HG02885 (cell line): ENCODE results near the gene CA6.
"Not testable (repeated sequence)": the region's sequence is repeated elsewhere in the genome, so short reads cannot be mapped to it uniquely, and the experiment has no call there.

Source experiments
- ATAC-seq: cut with Tn5 transposase; IDR thresholded peaks from one replicate; pipeline ENCODE4 v1.9.1; 2021; ENCODE audit warnings: mild to moderate bottlenecking; ENCODE audit not compliant: unreplicated experiment, poor library complexity

Gene CA6

GRCh38 chr1:9001534-9002214, 56.0 kb downstream of the CA6 start:
- not testable (repeated sequence) for ATAC-seq

DNA sequence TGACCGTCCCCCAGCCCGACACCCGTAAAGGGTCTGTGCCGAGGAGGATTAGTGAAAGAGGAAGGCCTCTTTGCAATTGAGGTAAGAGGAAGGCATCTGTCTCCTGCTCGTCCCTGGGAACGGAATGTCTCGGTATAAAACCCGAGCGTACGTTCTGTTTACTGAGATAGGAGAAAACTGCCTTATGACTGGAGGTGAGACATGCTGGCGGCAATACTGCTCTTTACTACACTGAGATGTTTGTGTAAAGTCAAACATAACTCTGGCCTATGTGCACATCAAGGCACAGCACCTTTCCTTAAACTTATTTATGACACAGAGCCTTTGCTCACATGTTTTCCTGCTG, 56.5 kb downstream of the CA6 start:
- not testable (repeated sequence) for ATAC-seq

DNA sequence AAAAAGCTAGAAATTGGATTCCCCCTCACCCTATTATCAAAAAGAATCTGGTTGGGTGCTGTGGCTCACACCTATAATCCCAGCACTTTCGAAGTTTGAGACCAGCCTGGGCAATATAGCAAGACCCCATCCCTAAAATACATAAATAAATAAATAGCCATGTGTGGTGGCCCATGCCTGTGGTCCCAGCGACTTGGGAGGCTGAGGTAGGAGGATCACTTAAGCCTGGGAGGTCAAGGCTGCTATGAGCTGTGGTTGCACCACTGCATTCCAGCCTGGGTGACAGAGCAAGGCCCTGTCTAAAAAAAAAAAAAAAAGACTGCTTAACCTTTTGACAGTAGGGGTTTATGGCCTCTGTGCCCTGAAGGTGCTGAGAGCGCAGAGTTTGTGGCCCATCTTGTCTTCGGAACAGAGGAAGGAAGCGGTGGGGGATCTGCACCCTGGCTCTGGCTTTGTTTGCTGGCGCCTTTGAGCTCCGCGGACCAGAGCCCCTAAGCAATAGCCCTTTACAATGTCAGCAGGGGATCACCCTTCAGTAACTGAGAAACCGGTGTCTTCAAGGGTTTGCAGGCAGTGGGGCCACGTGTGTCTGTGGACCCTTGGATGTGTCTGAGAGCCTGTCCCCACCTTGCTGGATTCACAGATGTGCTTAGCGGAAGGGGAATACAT, 58.5 kb downstream of the CA6 start:
- no peak for ATAC-seq

GRCh38 chr1:9004700-9005394, 59.2 kb downstream of the CA6 start:
- ATAC-seq, result no peak

GRCh38 chr1:9005395-9005708, 59.7 kb downstream of the CA6 start:
- no peak for ATAC-seq

GRCh38 chr1:9006956-9007615, 61.4 kb downstream of the CA6 start:
- ATAC-seq, result no peak

- ATAC-seq, result no peak
Measured at GRCh38 chr1:9008236-9008635, 62.6 kb downstream of the CA6 start.

DNA sequence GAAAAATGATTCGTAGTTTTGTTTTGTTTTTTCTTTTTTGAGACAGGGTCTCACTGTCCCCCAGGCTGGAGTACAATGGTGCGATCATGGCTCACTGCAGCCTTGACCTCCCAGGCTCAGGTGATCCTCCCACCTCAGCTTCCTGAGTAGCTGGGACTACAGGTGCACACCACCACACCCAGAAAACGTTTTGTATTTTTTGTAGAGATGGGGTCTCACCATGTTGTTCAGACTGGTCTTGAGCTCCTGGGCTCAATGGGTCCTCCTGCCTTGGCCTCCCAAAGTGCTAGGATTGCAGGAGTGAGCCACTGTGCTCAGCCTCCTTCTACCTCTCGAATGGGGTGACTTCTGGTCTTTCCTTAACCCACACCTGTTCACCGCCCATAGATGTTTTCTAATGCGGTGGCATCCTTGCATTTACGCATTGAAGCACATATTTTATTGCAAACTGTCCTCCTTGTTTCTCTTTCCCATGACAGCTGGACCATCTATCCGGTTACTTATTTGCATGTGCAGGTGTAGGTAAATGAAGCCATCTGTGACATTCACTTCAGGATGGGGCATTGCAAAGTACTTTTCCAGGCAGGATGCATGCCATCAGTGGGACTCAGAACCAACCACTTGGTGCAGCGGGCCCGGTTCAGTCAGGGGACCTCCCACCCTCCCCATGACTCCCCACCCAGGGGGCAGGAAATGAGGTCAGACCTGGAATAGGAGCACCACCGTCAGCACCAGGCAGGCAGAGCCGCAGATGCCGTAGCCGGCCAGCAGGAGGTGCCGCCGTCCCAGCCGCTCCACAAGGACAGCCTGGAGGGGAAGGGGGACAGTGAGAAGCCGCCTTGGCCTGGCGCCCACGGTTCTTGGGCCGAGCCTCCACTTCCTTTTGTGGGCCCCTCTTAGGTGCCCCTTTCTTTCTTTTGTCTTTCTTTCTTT, 64.0 kb downstream of the CA6 start:
- ATAC-seq, result no peak

DNA sequence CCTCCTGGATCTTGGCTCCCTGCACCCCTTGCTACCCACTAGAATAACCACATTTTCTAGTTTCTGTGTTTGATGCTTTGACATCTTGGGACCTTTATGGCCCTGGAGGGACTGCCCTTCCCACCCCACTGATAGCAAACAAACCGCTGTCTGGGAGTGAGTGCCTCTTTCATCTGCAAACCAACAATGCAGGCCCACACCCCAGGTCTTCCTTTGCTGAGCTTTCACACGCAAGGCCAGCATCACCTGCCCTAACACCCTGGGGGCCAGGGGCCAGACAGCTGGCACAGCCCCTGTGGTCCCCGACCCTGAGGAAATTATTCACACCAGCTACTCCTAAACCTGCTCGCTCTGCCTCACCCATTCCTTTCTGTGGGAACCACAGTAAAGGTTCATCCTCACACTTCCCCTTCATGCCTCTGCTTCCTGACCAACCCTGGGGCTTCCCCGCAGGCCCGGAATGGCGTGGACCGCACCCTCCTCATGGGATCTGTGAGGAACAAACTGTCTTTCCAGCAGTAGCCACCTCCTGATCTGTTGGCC, 65.2 kb downstream of the CA6 start:
- ATAC-seq, result no peak

GRCh38 chr1:9013819-9014218, 68.2 kb downstream of the CA6 start:
- no peak for ATAC-seq

DNA sequence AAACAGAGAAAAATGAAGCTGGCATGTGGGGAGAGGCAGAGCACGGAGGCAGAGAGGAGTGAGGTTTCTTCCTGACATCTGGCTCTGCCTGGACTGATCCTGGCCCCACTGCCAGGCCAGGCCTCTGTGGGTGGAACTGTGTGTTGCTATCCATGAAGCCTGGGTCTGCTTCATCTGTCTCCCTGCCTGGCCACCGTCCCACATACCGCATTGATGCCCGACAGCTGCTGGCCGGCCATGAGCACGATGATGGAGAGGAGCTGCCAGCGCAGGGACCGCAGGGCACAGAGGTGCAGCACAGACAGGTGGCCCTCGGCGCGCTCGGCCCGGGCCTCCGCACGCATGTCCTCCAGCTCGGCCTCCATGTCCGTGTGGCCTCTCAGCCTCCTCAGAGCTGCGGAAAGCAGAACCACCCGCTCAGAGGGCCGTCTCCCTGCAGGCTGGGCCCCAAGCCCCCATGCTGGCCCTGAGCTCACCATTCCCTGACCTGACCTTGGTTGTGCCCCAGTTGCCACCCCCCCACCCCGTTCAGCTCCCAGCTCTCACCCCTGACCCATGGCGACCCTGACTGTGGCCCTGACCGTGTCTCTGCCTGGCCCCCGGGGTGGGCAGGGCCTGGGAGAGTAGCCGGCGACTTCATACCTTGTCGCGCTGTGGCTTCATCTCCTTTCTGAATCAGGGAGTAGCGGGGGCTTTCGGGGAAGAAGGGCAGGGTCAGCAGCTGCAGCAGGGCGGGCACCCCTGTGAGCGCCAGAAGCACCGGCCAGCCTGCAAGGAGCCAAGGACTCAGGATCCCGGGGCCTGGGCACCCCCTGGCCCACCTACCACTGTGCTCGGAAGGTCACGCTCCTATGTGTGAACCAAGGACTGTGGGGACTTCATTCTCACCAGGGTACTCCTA, 69.1 kb downstream of the CA6 start:
- ATAC-seq, result no peak

- no peak for ATAC-seq
Measured at GRCh38 chr1:9016455-9016854, 70.8 kb downstream of the CA6 start.

DNA sequence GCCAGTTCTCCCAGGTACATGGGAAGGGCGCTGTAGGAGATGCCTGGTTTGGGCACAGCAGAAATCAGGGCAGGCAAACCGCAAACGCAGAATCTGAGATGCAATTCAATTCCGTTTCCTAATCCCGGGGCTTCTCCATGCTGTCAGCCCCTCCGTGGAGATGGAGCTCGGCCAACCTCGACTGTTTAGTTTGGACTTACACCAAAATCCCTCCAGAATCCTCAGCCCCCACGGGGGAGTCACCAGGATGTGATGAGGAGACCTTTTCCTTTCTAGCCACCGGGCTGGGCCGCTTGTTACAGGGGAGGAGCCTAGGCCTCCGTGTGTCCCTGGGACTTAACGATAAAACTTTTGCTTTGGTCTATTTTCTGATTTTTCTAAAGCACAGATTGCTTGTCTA, 72.7 kb downstream of the CA6 start:
- ATAC-seq, result no peak

- no peak for ATAC-seq
Measured at GRCh38 chr1:9019896-9020295, 74.2 kb downstream of the CA6 start.

GRCh38 chr1:9020305-9020704, 74.6 kb downstream of the CA6 start:
- no peak for ATAC-seq

GRCh38 chr1:9022026-9022738, 76.5 kb downstream of the CA6 start:
- ATAC-seq, result not testable (repeated sequence)

GRCh38 chr1:9022773-9023172, 77.1 kb downstream of the CA6 start:
- no peak for ATAC-seq
